ENCODE results near the gene PRDM15.

GRCh38 chr21:41786509-41786987 lies 92.6 kb downstream of the PRDM15 start:
- TF ChIP-seq CTCF (IDR thresholded peaks at IDR 0.05; ENCODE audit: extremely low read depth in 1 of 2, insufficient read depth in 1 of 2, low read depth in 1 of 2, low read length in 2 of 2) = no peak
- no peak for TF ChIP-seq FOS (IDR thresholded peaks at IDR 0.05; ENCODE audit: borderline replicate concordance, insufficient read depth, low read length)
- TF ChIP-seq JUN (IDR thresholded peaks at IDR 0.05; ENCODE audit: borderline replicate concordance, insufficient read depth, insufficient read length, low read depth) = no peak
- TF ChIP-seq GATA2 (IDR thresholded peaks at IDR 0.05; ENCODE audit: insufficient read depth, insufficient read length, low read depth, low read length) = no peak
- no peak for TF ChIP-seq POLR2AphosphoS5 (IDR thresholded peaks at IDR 0.05; ENCODE audit: insufficient read depth, low read depth, low read length)
- no peak for TF ChIP-seq MAX (IDR thresholded peaks at IDR 0.05; ENCODE audit: insufficient read depth, insufficient read length)
